ENCODE measurements around the gene KCNT2.
"Not testable (repeated sequence)": the region's sequence is repeated elsewhere in the genome, so short reads cannot be mapped to it uniquely, and the experiment has no call there.

The KCNT2 gene

DNA sequence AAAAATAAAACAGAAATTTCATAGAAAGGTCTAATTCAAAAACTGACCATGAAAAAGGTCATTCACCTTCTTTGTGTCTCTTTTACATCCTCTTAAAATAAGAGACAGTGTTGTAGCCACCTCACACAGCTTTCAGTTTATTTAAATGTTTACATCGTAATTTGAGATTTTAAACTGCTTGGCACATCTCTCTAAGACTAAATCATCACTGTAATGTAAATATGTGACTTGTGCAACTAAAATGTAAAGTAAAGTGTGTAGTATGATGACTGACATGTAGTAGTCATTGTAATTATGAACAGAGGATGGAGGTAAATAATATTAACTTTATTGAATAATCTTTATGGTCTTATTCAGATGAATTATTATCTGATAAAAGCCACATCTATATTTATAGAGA lies 283.9 kb downstream of the KCNT2 start:
- no peak for DNase-seq (ENCODE audit: low read depth in 4 of 4, low spot score in 1 of 4)

DNA sequence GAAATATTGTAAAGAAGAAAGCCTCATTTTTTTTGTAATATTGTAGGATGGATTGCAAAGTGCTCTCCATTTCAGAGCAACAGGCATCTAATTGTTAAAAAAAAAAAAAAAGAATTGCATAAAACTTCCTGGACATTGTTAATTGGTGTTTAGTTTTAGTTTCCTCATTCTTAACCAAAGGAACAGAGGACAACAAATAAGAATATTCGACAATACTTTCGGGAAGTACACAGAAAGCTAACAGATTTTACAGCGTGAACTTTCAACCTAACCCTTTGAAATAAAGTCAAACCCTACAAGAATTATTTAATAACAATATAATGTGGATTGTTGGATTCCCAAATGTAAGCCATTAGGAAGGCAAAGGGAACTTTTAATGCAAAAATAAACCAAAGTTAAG lies 284.4 kb downstream of the KCNT2 start:
- DNase-seq (ENCODE audit: low read depth in 4 of 4, low spot score in 1 of 4), result no peak

- DNase-seq (ENCODE audit: low read depth in 4 of 4, low spot score in 1 of 4), result no peak
These were observed 288.9 kb downstream of the KCNT2 start for GRCh38 chr1:196319301-196319700.

- no peak for DNase-seq (ENCODE audit: low read depth in 4 of 4, low spot score in 1 of 4)
These were observed 290.4 kb downstream of the KCNT2 start for GRCh38 chr1:196317535-196318522.

GRCh38 chr1:196312739-196313138 lies 295.5 kb downstream of the KCNT2 start:
- no peak for DNase-seq (ENCODE audit: low read depth in 4 of 4, low spot score in 1 of 4)

DNA sequence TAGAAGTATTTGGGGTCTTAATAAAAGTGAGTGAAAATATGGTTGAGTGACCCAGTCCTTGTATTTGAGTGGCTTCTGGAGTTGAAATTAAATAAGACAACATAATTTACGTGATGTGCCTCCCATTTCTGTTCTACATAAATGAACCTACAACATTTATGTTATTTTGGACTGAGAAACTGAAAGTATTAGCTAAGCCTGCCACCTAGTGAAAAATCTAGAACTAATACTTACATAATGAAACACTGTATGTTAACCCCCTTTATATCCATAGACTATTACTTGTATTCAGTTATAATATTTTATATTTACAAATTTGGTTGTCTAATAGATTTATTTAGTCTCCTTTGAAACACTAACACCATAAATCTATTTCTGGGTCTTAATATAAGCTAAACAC lies 298.9 kb downstream of the KCNT2 start:
- no peak for DNase-seq (ENCODE audit: low read depth in 4 of 4, low spot score in 1 of 4)

DNA sequence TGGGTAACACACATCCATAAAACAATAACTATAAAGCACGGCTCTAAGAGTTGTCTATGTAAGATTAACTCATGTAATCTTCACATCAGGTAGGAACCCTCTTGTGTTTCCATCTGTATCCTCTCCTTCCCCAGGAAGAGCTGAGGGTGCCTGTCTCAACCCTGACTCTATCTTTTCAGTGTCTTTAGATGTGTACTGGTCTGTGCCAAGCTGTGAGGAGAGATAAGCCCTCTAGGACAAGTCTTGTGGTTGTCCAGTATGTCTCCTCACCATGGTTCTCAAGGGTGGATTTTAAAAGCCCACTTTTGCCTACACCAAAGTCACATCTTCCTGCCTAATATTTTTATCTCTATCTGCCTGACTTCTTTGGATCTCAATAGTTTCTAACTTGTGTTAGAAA lies 300.1 kb downstream of the KCNT2 start:
- DNase-seq (ENCODE audit: low read depth in 4 of 4, low spot score in 1 of 4), result no peak

DNA sequence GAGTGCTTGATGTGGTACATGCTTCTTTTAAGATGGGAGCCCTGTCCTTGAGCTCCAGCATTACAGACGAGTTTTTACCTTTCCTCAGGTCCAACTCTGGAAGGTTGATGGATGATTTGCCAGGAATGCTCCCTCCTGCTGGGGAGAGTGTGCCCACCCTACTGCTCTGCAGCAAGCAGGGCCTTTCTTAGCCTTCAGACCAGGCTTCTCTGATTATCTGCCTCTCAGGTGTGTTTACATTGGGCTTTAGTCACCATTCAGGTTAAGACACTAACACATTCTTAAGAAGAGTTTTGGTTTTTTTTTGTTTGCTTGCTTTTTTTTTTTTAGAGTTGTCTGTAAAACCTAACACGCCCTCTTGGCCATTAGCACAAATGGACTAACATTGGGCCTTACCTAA lies 301.8 kb downstream of the KCNT2 start:
- no peak for DNase-seq (ENCODE audit: low read depth in 4 of 4, low spot score in 1 of 4)

DNA sequence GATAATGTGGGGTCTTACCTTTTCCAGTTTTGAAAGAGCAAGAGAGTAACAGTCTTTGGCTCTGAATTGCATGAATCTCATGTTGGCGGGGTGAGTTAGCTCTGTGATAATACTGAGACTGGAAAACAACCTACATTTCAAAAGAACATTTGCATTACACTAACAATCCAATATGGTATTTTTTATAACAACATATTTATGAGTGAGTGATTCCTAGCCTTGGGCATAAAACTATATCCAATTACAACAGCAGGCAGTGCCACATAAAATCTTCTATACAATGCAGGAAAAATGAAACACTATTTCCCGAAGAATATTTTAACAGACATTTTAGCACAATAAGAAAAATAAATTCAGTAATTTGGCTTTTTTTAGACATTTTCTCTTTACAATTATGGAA lies 303.0 kb downstream of the KCNT2 start:
- DNase-seq (ENCODE audit: low read depth in 4 of 4, low spot score in 1 of 4), result no peak

DNA sequence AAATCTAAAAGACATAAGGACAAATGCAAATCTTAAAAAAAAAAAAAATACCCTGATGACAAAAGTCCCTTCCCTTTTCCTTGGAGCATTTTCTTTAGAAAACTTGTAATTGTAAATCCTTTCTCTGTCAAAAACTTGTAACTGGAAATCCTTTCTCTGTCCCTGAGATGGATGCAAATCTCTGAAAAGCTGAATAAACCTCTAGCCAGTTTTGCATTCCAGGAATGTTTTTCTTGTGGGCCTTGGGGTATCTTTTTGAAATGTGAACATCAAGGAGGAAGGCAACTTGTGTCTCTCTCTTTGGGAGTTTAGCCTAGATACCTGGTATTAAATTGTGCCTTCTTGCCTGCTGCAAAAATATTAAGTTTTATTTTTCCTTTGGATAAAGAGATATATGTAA lies 305.3 kb downstream of the KCNT2 start:
- DNase-seq (ENCODE audit: low read depth in 4 of 4, low spot score in 1 of 4), result no peak

- no peak for DNase-seq (ENCODE audit: low read depth in 4 of 4, low spot score in 1 of 4)
These were observed 305.8 kb downstream of the KCNT2 start for GRCh38 chr1:196302420-196302819.

DNA sequence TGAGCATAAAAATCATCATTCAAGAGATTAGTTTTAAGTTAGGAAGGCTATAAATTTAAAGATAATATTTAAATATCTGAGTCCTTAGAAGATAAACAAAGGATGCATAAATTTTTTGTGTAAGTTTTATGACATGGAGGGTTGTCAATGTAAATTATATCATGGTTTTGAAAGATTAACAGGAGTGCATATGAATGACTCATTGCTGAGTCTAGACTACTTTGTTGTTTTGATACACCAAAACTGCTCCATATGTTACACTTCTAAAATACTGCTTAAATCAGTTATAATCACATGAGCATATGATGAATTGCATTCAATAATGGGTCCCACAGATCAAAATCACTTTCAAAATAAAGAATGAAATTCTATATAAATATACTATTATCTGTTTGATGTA lies 312.5 kb downstream of the KCNT2 start:
- no peak for DNase-seq (ENCODE audit: low read depth in 4 of 4, low spot score in 1 of 4)

- DNase-seq (ENCODE audit: low read depth in 4 of 4, low spot score in 1 of 4), result no peak
These were observed 329.4 kb downstream of the KCNT2 start for GRCh38 chr1:196278816-196279215.

- no peak for DNase-seq (ENCODE audit: low read depth in 4 of 4, low spot score in 1 of 4)
These were observed 330.4 kb downstream of the KCNT2 start for GRCh38 chr1:196277860-196278259.

DNA sequence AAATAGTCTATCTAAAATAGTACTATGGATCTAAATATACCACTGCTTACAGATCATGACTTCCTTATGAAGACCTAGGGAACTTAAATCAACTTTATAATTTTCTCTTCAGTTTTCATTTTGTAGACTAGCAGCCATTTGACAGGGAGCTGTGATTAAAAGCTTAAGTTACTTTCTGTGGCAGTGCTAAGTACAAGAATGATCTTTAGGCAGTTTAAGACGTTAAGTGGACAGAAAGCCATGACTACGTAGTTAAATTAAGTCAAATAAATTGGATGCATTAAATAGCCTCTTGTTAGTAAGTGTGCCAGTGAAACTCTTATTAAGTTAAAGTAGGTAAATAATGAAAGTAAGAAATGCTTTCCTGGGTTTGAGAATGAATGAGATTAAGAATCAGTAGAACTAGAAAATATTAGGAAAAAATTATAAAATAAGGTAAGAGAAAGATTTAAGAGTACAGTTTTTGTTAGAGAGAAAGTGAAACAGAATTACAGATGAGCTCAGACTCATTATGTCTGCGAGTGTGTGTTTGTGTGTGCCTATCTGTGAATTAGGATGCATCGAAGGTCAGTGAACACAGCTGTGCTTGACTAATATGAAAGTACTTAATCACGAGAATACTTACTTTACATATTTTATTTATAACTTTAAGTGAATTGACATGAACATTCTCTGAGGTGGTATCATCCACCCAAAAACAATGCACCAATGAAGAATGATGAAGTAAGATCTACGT lies 336.9 kb downstream of the KCNT2 start:
- no peak for DNase-seq (ENCODE audit: low read depth in 4 of 4, low spot score in 1 of 4)

DNA sequence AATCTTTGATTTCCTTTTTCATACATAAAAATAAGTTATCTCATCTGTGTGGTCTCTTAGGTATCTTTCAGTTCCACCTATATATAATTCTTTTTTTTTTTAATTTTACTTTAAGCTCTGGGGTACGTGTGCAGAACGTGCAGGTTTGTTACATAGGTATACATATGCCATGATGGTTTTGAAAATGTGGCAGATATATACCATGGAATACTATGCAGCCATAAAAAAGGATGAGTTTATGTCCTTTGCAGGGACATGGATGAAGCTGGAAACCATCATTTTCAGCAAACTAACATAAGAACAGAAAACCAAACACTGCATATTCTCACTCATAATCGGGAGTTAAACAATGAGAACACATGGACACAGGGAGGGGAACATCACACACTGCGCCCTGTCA lies 345.2 kb downstream of the KCNT2 start:
- not testable (repeated sequence) for DNase-seq (ENCODE audit: low read depth in 4 of 4, low spot score in 1 of 4)

GRCh38 chr1:196260270-196260669 lies 348.0 kb downstream of the KCNT2 start:
- DNase-seq (ENCODE audit: low read depth in 4 of 4, low spot score in 1 of 4), result no peak

DNA sequence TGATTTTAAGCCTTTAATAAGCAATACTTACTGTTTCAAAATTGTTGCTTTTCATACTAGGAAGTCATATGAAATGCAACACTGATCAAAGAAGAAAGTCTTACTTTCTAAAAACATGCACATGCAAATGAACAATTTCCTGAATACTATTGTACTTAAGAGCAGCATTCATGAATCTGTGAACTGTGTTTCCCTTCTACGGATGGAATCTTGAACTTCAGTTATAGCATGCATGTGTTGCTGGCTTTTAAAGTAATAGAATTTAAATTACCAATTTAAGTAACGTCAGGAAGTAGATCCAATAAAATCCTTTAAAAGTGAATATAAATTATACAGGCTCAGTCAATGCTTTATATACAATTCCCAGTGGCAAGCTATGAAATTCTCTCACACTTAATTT lies 348.9 kb downstream of the KCNT2 start:
- no peak for DNase-seq (ENCODE audit: low read depth in 4 of 4, low spot score in 1 of 4)

- no peak for DNase-seq (ENCODE audit: low read depth in 4 of 4, low spot score in 1 of 4)
These were observed 352.5 kb downstream of the KCNT2 start for GRCh38 chr1:196255762-196256161.

GRCh38 chr1:196229546-196229945 lies 378.7 kb downstream of the KCNT2 start:
- no peak for DNase-seq (ENCODE audit: low read depth in 4 of 4, low spot score in 1 of 4)

DNA sequence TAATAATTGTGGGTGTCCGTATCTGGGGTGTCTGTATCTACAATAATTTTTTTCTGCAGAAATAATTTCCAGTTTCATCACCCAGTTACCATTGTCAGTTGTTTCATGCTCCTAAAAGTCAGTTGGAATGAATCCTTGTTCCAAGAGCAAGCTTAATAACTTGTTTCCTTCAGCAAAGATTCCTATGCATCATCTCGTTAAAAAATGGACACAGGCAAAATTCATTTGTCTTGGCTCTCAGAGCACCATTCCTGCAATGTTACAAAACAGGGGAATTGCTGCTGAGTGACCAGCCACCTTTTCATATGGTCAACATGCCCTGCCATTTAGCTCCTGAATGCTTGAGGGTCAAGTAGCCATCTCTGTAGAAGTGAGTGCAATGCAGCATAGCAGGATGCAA lies 393.4 kb downstream of the KCNT2 start:
- DNase-seq (ENCODE audit: low read depth in 4 of 4, low spot score in 1 of 4), result no peak

GRCh38 chr1:196209983-196210382 lies 398.3 kb downstream of the KCNT2 start:
- no peak for DNase-seq (ENCODE audit: low read depth in 4 of 4, low spot score in 1 of 4)

All from stimulated activated CD4-positive, alpha-beta T cell treated with anti-CD3 and anti-CD28 coated beads, Interleukin-1b, Interleukin-23, amount 100 ng/mL, for 24 hours (primary cell).